Ammon's horn (tissue), 1 donor: ENCODE results near the gene MRPS7.
"Not testable (repeated sequence)": the region's sequence is repeated elsewhere in the genome, so short reads cannot be mapped to it uniquely, and the experiment has no call there.

Source experiments
- DNase-seq: peaks from one replicate; pipeline ENCODE4 v3.0.0-alpha.2; 2016; ENCODE audit warnings: low spot score

Gene MRPS7

DNA sequence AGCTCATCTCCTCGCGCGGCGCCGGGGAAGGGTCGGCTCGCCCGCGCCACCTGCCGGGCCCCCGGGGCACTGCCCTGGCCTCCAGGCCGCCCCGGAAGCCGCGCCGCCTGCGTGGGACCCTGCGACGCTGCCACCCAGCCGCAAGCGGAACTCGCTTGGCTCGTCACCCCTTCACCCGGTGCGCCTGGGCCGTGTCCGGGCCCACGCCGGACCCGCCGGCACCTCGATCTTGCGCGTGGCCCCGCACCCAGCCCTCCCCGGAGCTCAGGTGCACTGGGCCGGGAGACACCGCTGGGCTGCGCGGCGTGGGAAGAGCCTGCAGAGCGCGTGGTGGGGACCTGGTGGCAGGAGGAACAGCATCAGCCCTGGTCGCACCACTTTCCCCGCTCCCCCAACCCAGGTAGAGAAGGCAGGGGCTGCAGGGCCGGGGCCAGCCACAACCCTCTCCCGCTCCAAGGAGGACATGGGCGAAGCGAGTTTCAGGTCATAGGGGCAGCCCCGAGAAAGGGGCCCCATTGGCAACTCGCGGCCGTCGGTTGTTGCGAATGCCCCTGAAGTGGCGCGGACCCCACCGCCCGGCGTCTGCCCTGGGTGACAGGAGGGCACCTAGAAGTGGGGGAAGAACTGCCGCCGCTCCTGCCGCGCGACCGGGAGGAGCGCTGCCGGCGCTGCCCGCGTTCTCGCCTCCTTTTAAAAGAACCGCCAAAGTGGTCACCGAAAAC, 9.7 kb downstream of the MRPS7 start:
- peak; percentile 78 for DNase-seq

DNA sequence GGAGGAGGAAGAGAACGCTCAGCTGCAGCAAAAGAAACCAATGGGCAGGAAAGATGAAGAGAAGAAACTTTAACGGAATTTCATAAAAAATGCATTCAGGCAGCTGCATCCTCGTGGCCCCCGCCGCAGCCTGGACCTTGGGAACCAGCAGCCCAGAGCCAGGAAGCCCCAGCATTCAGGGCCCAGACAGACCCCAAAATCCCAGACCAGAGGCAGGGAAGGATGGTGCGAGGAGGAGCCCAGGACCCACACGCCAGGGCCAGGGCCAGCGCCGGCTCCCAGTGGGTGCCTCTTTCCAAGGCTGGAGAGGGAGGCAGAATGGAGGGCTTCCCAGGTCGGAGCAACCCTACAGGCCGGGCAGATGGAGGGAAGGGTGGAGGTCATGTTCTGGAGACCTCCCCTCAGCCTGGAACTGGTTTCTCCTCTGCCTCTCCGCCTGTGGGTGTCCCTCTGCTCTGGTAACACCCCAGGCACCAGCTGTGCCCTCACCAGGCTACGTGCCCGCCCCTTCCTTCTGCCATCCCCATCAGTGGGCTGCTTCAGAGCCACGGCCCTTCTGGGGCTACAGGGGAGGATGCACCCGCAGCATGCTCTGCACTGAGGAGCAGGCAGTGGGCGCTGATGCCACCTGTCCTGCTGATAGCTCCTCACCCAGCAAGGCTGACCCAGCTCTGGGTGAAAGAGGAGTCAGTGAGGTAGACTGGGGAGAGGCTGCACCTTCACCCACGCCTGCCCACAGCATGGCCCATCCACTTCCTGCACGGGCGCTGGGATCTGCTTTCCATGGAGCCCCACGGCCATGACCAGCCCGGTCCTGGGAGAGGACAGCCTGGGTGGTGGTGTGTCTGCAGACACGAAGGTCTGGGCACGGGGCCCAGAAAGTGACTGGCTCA, 10.5 kb downstream of the MRPS7 start:
- peak; percentile 47 for DNase-seq

DNA sequence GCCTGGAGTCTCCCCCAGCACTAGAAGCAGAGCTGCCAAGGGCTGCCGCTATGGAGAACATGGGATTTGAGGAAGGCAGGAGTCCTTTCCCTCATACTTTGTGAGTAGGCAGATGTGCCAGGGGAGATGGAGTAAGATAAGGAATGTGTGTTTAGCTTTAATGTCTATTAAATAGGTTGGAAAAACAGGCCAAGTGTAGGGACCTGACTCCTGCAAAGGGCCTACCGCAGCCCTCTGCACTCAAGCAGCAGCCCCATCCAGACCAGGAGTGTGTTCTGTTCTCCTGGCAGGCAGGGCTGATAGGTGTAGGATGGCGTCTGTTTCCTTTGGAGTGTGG, 11.1 kb downstream of the MRPS7 start:
- DNase-seq = no peak

DNA sequence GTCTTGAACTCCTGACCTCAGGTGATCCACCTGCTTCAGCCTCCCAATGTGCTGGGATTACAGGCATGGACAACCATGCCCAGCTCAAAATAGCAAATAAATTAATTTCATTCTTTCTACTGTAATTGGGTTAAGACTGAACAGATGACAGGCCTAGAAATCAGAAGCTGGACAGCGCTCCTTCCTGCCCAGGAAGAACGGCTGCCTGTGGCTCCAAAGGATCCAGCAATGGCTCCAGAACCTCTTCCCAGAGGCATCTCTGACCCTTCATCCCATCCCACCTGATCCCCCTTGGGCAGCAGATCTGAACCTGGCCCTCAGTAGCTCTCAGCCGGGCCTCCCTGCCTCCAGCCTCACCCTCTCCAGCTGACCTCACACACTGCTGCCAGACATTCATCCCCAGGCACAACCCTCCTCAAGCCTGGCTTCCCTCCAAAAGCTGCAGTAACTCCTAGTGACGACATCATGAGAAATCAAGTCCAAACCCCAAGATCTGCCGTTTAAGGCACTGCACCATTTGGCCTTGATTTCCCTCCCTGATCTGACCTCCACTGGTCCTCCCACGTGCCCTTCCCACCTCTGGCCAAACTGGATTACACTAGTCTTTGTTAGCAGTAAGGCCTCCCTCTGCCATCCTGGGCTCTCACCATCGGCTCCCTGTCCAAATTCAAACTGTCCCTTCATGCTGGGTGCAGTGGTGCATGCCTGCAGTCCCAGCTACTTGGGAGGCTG, 12.5 kb downstream of the MRPS7 start:
- DNase-seq = no peak

DNA sequence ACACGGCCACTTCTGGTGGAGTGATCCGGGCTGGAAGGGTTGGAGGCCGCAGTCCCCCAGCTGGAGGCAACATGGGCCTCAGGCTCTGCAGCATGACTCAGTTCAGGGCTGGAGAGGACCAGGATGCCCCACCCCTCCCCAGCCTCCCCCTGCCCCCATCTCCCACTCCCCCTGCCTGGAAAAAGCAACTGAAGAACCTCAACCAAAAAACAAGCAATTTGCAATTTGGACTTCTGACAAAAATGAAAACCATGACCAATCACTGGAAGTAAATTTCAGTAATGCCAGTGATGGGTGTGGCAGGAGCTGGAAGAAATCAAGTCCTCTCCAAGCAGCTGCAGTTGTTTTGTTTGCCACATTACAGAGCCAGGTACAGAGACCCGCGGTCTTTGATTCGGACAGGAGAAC, 16.0 kb downstream of the MRPS7 start:
- no peak for DNase-seq

DNA sequence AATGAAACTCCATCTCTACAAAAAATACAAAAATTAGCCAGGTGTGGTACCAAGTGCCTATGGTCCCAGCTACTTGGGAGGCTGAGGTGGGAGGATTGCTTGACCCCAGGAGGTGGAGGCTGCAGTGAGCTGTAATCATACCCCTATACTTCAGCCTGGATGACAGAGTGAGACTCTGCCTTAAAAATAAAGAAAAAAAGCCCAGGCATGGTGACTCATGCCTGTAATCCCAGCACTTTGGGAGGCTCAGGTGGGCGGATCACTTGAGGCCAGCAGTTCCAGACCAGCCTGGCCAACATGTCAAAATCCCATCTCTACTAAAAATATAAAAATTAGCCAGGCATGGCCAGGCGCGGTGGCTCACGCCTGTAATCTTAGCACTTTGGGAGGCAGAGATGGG, 18.5 kb downstream of the MRPS7 start:
- not testable (repeated sequence) for DNase-seq

DNA sequence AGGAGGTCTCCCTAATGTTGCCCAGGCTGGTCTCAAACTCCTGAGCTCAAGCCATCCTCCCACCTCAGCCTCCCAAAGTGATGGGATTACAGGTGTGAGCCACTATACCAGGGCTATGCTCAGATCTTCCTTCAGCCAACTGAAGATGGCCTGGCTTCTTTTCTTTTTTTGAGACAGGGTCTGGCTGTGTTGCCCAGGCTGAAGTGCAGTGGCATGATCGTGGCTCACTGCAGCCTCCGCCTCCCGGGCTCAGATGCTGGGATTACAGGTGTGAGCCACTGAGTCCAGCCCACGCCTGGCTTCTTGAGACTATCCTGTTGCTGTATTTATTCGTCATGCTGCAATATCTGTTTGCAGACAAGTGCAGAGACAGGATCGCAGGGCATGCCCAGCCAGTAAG, 23.4 kb downstream of the MRPS7 start:
- no peak for DNase-seq

DNA sequence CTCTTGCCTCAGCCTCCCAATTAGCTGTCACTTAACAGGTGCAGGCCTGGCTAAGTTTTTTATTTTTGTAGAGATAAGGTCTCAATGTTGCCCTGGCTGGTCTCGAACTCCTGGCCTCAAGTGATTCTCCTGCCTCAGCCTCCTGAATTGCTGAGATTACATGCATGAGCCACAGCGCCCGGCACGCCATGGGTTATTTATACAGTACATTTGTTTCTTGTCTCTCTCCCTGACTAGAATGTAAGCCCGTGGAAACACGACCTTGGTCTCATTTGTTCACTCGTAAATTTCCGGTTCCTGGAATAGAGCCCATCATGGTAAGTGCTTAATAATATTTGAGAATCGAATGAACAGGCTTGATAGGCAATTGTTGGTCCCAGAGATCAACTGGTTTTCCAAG, 25.5 kb downstream of the MRPS7 start:
- no peak for DNase-seq

DNA sequence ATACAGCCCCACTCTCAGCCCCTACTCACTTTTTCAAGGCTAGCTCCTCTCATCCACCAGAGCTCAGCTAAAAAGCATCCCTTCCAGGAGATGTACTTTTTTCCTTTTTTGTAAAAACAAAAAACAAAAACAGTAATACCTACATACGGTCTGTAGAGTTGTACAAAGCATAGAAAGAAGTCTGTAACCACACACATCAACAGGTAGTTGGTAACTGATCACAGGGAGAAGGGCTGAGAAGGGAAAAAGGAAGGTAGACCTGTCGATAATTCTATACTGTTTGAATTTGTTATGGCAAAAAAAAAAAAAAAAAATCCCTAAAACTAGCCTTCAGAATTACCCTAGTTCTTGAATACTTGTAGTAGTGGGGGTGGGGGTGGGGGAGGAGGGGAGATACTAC, 26.7 kb downstream of the MRPS7 start:
- DNase-seq = no peak

DNA sequence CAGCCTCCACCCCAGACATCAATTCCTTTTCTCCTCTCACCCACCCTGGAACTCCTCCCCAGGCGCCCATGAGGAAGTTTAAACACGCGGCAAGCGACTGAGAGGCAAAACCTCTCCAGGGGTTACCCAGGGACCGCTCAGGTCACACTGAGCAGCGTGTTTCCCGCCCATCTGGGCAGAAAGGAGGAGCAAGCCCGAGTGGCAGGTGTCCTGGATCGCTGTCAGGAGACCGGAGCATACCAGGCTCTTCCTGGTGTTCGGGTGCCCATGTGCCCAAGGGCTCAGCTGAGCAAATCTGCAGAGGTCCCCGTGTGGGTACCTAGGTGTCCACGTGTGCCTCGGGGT, 27.1 kb downstream of the MRPS7 start:
- DNase-seq = no peak

DNA sequence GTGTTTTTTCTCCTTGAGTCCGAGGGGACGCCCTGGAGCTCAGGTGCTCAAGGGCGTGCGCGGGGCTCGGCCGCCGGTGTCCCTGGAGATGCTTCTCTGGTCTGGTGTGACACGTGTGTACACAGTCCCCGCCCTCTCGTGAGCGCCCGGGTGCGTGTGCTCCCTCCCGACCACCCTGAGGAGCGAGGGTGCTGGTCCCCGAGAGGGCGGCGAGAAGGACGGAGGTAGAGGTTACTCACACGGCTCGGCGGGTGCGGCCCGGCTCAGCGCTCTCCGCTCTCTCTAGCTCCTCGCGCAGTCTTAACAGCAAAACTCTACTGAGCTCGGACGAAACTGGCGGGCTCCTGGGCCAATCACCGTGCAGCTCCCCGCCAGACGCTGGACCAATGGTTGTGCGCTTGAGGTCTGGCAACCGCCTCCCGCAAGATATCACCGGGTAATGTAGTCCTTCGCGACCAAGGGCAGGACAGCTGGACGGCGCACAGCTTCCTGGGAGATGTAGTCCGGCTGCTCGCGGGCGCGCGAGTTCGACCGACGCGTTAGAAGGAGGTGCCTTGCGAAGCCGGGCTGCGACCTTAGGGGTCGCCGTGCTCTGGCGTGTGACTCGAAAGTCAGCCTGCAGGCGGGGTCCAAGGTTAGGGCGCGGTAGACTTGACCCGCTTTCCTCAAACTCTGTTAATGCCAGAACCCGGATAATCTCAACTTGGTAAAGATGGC, 27.6 kb downstream of the MRPS7 start, which contains the start of gene SLC25A19:
Gene SLC25A19, minus strand, starts transcription at position 319 of the 717 bp plus-strand sequence. CDS start 2,669 bp downstream, outside the sequence.
- peak; percentile 100 for DNase-seq

DNA sequence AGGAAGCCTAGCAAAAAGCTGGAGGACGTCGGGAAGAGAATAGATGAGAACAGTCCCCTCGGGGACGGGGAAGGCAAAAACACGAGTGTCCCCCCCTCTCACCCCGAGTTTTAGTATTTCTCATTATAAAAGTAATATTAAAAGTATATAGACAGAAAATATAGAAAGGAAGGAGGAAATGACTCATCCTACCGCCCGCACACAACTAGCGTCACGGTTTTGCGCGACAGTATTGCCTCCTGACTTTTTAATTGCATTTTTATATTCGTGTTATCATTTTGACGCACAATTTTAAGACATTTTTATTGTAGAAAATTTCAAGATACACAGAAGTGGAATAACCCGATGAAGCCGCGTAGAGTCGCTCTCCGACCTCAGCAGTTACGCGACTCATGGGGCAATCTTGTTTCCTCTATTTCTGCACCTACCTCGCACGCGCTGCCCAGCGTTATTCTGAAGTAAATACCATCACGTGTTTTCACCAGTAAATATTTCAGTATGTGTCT, 28.2 kb downstream of the MRPS7 start:
- peak; percentile 80 for DNase-seq

DNA sequence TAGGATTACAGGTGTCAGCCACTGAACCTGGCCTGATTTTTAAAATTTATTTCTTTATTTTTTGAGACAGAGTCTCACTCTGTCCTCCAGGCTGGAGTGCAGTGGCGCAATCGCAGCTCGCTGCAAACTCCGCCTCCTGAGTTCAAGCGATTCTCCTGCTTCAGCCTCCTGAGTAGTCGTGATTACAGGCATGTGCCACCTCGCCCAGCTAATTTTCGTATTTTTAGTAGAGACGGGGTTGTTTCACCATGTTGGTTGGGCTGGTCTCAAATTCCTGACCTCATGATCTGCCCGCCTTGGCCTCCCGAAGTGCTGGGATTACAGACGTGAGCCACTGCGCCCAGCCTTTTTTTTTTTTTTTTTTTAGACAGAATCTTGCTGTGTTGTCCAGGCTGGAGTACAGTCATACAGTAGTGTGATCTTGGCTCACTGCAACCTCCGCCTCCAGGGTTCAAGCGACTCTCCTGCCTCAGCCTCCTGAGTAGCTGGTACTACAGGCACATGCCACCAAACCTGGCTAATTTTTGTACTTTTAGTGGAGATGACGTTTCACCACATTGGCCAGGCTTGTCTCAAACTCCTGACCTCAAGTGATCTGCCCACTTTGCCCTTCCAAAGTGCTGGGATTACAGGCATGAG, 31.2 kb downstream of the MRPS7 start:
- not testable (repeated sequence) for DNase-seq

DNA sequence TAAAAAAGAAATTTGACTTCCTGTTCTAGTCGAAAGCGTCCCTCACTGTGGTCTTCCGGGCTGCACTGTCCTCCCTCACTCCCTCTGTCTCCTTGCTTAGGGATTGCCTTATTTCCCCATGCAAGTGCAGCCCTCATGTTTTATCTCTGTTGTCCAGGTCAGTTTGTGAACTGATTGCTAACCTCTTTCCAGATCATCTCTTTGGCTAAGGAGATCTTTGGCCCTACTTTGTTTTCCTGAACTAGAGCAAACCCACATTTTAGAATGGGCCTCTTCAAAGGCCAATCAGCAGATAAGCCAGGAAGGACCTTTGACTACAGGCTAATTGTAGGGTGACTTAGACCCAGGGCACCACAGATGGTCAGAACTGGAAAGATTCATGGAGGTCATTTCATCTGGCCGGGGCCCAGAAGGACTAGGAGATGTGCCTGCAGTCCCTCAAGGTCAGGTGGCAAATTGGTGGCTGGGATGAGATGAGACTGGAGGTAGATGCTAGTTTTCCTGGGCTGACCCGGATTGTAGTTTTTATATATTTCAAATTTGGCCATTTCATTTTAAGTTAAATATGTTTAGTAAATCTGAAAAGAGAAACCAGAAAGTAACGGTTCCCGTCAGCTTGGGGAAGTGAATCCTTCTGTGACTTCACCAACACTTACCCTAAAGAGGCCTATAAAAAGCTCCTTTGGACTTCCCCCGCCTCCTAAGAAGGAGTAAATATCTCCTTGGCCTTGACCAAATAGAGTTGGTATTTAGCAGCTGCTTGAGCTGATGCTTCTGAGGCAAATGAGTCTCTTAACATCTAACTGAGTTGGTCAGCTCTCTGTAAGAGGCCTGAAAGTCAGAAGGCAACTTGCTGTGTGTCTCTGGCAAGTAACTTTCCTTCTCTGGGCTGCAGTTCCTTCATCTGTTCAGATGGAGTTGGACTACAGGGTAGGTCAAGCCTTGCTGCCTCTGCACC, 33.8 kb downstream of the MRPS7 start:
- DNase-seq = peak; percentile 46

DNA sequence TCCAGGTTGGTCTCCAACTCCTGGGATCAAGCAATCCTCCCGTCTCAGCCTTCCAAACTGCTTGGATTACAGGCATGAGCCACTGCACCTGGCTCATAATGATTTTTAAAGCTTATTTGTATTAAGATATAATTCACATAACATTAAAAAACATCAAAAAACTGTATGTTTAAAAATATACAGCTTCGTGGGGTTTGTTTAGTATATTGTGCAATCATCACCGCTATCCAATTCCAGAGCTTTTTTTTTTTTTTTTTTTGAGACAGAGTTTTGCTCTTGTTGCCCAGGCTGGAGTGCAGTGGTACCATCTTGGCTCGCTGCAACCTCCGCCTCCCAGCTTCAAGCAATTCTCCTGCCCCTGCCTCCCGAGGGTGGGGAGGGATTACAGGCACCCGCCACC, 38.6 kb downstream of the MRPS7 start:
- no peak for DNase-seq

DNA sequence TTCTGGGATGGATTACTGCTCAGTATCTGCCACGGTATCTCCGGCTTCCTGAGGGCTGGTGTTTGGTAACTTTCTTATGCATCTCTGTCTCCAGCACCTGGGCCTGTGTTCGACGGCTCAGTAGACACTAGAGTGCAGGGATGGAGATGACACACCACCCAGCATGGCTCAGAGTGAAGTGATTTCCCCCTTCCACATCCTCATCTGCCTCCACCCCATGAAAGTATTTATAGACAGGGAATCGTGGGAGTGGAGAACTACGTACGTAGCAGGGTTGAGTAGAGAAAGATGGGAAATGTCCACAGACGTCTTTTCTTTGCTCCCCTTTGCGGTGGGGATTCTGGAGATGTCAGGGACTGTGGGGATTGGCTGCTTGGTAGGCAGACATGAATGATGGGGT, 39.4 kb downstream of the MRPS7 start:
- DNase-seq = no peak

DNA sequence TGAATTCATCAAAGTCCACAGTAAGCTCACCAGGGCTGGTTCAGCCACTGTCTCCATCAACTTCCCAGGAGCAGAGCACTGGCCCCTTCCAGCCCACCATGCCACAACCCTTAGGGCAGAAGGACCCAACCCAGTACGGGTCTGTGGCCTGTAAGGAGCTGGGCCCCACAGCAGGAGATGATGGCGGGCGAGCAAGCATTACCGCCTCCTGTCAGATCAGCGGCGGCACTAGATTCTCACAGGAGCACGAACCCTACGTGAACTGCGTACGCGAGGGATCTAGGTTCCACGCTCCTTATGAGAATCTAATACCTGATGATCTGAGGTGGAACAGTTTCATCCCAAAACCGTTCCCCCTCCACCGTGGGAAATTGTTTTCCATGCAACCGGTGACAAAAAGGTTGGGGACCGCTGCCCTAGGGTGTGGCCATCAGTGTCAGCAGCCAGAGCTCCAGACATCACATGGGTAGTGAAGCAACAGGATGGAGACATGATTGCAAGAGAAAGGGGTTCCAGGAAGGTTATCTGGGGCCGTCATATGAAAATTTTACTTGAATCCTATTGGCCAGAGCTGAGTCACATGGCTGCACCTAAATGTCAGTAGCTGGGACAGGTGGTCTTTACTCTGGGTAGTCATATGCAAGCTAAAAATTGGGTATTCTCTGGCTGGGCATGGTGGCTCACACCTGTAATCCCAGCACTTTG, 40.0 kb downstream of the MRPS7 start:
- no peak for DNase-seq

DNA sequence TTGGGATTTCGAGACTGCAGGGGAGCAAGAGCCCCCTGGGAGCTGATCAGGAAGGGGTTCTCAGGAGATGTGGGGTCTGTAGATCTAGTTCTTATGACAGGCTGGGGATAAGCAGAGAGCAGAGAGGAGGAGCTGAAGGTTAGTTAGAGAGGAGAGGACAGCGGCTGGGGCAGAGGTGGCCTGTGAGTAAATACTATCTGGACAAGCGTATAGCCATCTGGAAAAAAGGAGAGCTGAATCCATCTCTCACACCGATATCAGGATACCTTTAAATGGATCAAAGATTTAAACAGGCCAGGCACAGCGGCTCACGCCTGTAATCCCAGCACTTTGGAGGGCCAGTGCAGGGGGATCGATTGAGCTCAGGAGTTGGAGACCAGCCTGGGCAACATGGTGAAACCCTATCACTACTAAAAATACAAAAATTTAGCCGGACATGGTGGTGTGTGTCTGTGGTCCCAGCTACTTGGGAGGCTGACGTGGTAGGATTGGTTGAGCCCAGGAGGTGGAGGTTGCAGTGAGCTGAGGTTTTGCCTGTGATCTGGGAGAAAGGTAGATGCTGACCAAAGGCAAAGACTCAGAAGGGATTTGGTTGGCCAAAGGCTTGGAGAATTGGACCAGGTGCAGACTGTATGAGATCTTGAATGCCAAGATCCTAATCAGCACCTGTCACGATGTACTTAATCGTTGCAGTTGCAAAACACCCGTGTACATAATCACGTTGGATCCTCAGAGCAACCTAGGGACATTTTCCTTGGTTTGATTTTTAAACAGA, 46.5 kb downstream of the MRPS7 start:
- DNase-seq = no peak
